IMR-90 (cell line): ENCODE measurements around the gene PDGFD. TPM values are rescaled to one million over a fixed set of nuclear protein-coding genes. Genes with fewer than 3 reads are reported as not detected.

Experiments used
- ATAC-seq: fragments of 200-7000 bp; cut with Tn5 transposase; 2 replicates; pipeline ENCODE4 v1.9.1; 2020; ENCODE audit warnings: low read depth, mild to moderate bottlenecking, moderate library complexity
- BruUV-seq: library from RNA; stranded (reverse); fragments of 400-500 nt; replicated peaks from 2 replicates; lab custom pipeline; 2021; lab: Mats Ljungman, UMichigan
- CTCF ChIA-PET: fragments of 300-600 bp; formaldehyde crosslinking; extraction: SDS; loops from one replicate; lab custom pipeline; 2021; ENCODE audit warnings: antibody characterized with exemption; lab: Yijun Ruan, JAX
- POLR2A ChIA-PET: fragments of 300-600 bp; sonication (Branson Sonifier 250); formaldehyde crosslinking; loops from one replicate; lab custom pipeline; 2022; ENCODE audit warnings: antibody characterized with exemption; ENCODE audit not compliant: unreplicated experiment; lab: Charles Lee
- DNase-seq: peaks from one replicate; pipeline ENCODE4 v3.0.0; 2013
- H2AFZ ChIP-seq: replicated peaks from 2 replicates; pipeline ENCODE3; 2013; ENCODE audit warnings: low read length, mild to moderate bottlenecking; ENCODE audit not compliant: poor library complexity
- H2AK5ac ChIP-seq: 2 replicates; pipeline ENCODE4 v1.6.1; 2013; ENCODE audit warnings: low read depth, low read length, inconsistent platforms
- H2AK9ac ChIP-seq: replicated peaks from 2 replicates; pipeline ENCODE3; 2013; ENCODE audit warnings: mild to moderate bottlenecking, low read depth, low read length, moderate library complexity; ENCODE audit not compliant: poor library complexity
- H2BK120ac ChIP-seq: 2 replicates; pipeline ENCODE4 v1.6.1; 2013; ENCODE audit warnings: low read depth, low read length, inconsistent platforms
- H2BK15ac ChIP-seq: 3 replicates; pipeline ENCODE4 v1.6.1; 2013; ENCODE audit warnings: low read depth, low read length, inconsistent platforms
- H2BK20ac ChIP-seq: 2 replicates; pipeline ENCODE4 v1.6.1; 2013; ENCODE audit warnings: low read depth, mild to moderate bottlenecking, inconsistent platforms, low read length, moderate library complexity
- H2BK5ac ChIP-seq: 2 replicates; pipeline ENCODE4 v1.6.1; 2013; ENCODE audit warnings: mild to moderate bottlenecking, low read depth, low read length, inconsistent platforms; ENCODE audit not compliant: poor library complexity, severe bottlenecking
- H3K14ac ChIP-seq: replicated peaks from 2 replicates; pipeline ENCODE4 v1.6.1; 2013; ENCODE audit warnings: low read depth, low read length, inconsistent platforms
- H3K18ac ChIP-seq: 2 replicates; pipeline ENCODE4 v1.6.1; 2013; ENCODE audit warnings: low read depth, low read length, control low read depth
- H3K23ac ChIP-seq: 2 replicates; pipeline ENCODE4 v1.6.1; 2013; ENCODE audit warnings: low read depth, low read length, inconsistent platforms
- H3K27ac ChIP-seq: 2 replicates; pipeline ENCODE4 v1.5.1; 2013; ENCODE audit warnings: mild to moderate bottlenecking, control low read depth, low read length; ENCODE audit not compliant: insufficient read depth
- H3K27me3 ChIP-seq: 2 replicates; pipeline ENCODE4 v1.6.1; 2013; ENCODE audit warnings: low read length; ENCODE audit not compliant: control insufficient read depth, insufficient read depth
- H3K36me3 ChIP-seq: 2 replicates; pipeline ENCODE4 v1.6.1; 2013; ENCODE audit warnings: low read length, mixed read lengths; ENCODE audit not compliant: control insufficient read depth, insufficient read depth
- H3K4ac ChIP-seq: 2 replicates; pipeline ENCODE4 v1.6.1; 2013; ENCODE audit warnings: low read depth, low read length, inconsistent platforms
- H3K4me1 ChIP-seq: 2 replicates; pipeline ENCODE4 v1.6.1; 2013; ENCODE audit warnings: low read length, mixed read lengths; ENCODE audit not compliant: control insufficient read depth, insufficient read depth
- H3K4me2 ChIP-seq: 2 replicates; pipeline ENCODE4 v1.6.1; 2013; ENCODE audit warnings: low read depth, mild to moderate bottlenecking, control low read depth, low read length, moderate library complexity
- H3K4me3 ChIP-seq: 2 replicates; pipeline ENCODE4 v1.5.1; 2013; ENCODE audit warnings: low read depth, mild to moderate bottlenecking, control low read depth, low read length, moderate library complexity; ENCODE audit not compliant: insufficient read depth
- H3K56ac ChIP-seq: 2 replicates; pipeline ENCODE4 v1.6.1; 2013; ENCODE audit warnings: low read length, inconsistent platforms; ENCODE audit not compliant: insufficient read depth; ENCODE audit errors: extremely low read depth
- H3K79me1 ChIP-seq, 2 experiments: 2 replicates each; pipeline ENCODE4 v1.6.1; 2013; ENCODE audit warnings: low read length in 2 of 2, inconsistent platforms in 1 of 2, low read depth in 1 of 2
- H3K9ac ChIP-seq: 2 replicates; pipeline ENCODE4 v1.6.1; 2013; ENCODE audit warnings: low read depth, low read length, control low read depth
- H3K9me1 ChIP-seq: 2 replicates; pipeline ENCODE4 v1.6.1; 2013; ENCODE audit warnings: low read length, inconsistent platforms; ENCODE audit not compliant: insufficient read depth
- H3K9me3 ChIP-seq: 2 replicates; pipeline ENCODE4 v1.6.1; 2013; ENCODE audit warnings: low read length; ENCODE audit not compliant: control insufficient read depth, insufficient read depth
- H4K20me1 ChIP-seq: 2 replicates; pipeline ENCODE4 v1.6.1; 2013; ENCODE audit warnings: low read length, inconsistent platforms; ENCODE audit not compliant: insufficient read depth
- H4K5ac ChIP-seq: 2 replicates; pipeline ENCODE4 v1.6.1; 2013; ENCODE audit warnings: mild to moderate bottlenecking, low read depth, low read length, control low read depth
- H4K8ac ChIP-seq, 2 experiments: 2 replicates each; pipeline ENCODE4 v1.6.1; 2013; ENCODE audit warnings: low read depth in 2 of 2, low read length in 2 of 2, control low read depth in 1 of 2, inconsistent platforms in 1 of 2
- H4K91ac ChIP-seq: 2 replicates; pipeline ENCODE4 v1.6.1; 2013; ENCODE audit warnings: low read depth, low read length, inconsistent platforms; ENCODE audit not compliant: insufficient read depth
- BHLHE40 ChIP-seq: fragments of 150-350 bp; IDR thresholded peaks from 2 replicates; pipeline ENCODE4 v1.6.1; 2016; ENCODE audit warnings: mild to moderate bottlenecking, low read depth, low read length
- CEBPB ChIP-seq: IDR thresholded peaks from 2 replicates; pipeline ENCODE4 v1.6.1; 2012; ENCODE audit warnings: low read depth, low read length, improper control_type of control experiment
- CHD1 ChIP-seq: IDR thresholded peaks from 2 replicates; pipeline ENCODE4 v1.6.1; 2012; ENCODE audit warnings: low read depth, low read length, improper control_type of control experiment
- CTCF ChIP-seq: conservative IDR thresholded peaks from 2 replicates; pipeline ENCODE4 v1.5.1; 2012; ENCODE audit warnings: mild to moderate bottlenecking, low read depth, low read length, improper control_type of control experiment
- FOS ChIP-seq: fragments of 150-350 bp; IDR thresholded peaks from 2 replicates; pipeline ENCODE4 v1.6.1; 2016; ENCODE audit warnings: low read depth, low read length
- MAFK ChIP-seq: IDR thresholded peaks from 2 replicates; pipeline ENCODE4 v1.6.1; 2012; ENCODE audit warnings: low read depth, low read length, improper control_type of control experiment
- MAZ ChIP-seq: IDR thresholded peaks from 2 replicates; pipeline ENCODE4 v1.6.1; 2012; ENCODE audit warnings: low read depth, mild to moderate bottlenecking, low read length, improper control_type of control experiment, moderate library complexity, borderline replicate concordance
- MXI1 ChIP-seq: IDR thresholded peaks from 2 replicates; pipeline ENCODE4 v1.6.1; 2012; ENCODE audit warnings: low read depth, mild to moderate bottlenecking, low read length, moderate library complexity, borderline replicate concordance
- NFE2L2 ChIP-seq: fragments of 150-350 bp; IDR thresholded peaks from 2 replicates; pipeline ENCODE4 v1.6.1; 2016; ENCODE audit warnings: low read depth, mild to moderate bottlenecking, low read length
- POLR2A ChIP-seq: IDR thresholded peaks from 2 replicates; pipeline ENCODE4 v1.6.1; 2012; ENCODE audit warnings: mild to moderate bottlenecking, low read depth, low read length
- RAD21 ChIP-seq: IDR thresholded peaks from 2 replicates; pipeline ENCODE4 v1.6.1; 2012; ENCODE audit warnings: low read length, improper control_type of control experiment
- RCOR1 ChIP-seq: IDR thresholded peaks from 2 replicates; pipeline ENCODE4 v1.6.1; 2012; ENCODE audit warnings: mild to moderate bottlenecking, low read length, improper control_type of control experiment; ENCODE audit not compliant: insufficient replicate concordance
- RFX5 ChIP-seq: IDR thresholded peaks from 2 replicates; pipeline ENCODE4 v1.8.0; 2012; ENCODE audit warnings: low read depth, mild to moderate bottlenecking, low read length, moderate library complexity
- SMC3 ChIP-seq: fragments of 150-350 bp; IDR thresholded peaks from 2 replicates; pipeline ENCODE4 v1.6.1; 2016; ENCODE audit warnings: low read depth, mild to moderate bottlenecking, antibody characterized with exemption, low read length, moderate library complexity
- USF2 ChIP-seq: fragments of 150-350 bp; IDR thresholded peaks from 2 replicates; pipeline ENCODE4 v1.6.1; 2017; ENCODE audit warnings: mild to moderate bottlenecking, antibody characterized with exemption, low read length, low read depth
- dilution Hi-C: fragments of 300-500 bp; cut with HindIII; formaldehyde crosslinking; loops from one replicate; pipeline ENCODE4 v1.14.3; 2018; ENCODE audit warnings: low sequenced_read_pairs; ENCODE audit not compliant: unreplicated experiment
- in situ Hi-C: fragments of 300-500 bp; cut with MboI; formaldehyde crosslinking; loops from 3 replicates; pipeline ENCODE4 v1.14.3; 2019; ENCODE audit warnings: low sequenced_read_pairs, inconsistent platforms, mixed read lengths
- intact Hi-C: fragments of 100-400 bp; cut with micrococcal nuclease; formaldehyde crosslinking; loops from 2 replicates; pipeline ENCODE4 v1.10.0; 2022
- polyA plus RNA-seq, 3 experiments: library from polyadenylated mRNA; depleted of rRNA; stranded (reverse); fragments of >200 nt; gene quantifications; 2 replicates each; pipeline ENCODE4 v1.2.3, GENCODE V29; 2012; ENCODE audit warnings: low replicate concordance in 1 of 3
- total RNA-seq: library from RNA; depleted of rRNA; stranded (reverse); fragments of >200 nt; gene quantifications from 2 replicates; pipeline ENCODE4 v1.2.3, GENCODE V29; 2012
- TF ChIP-seq, protein P1 (sequence below): fragments of 150-350 bp; IDR thresholded peaks from 2 replicates; pipeline ENCODE4 v1.6.1; 2016; ENCODE audit warnings: low read depth, mild to moderate bottlenecking, low read length, moderate library complexity, borderline replicate concordance

Gene PDGFD
- total and polyA plus RNA-seq, 2 of the 4 experiments (the other 2 are of a cell fraction): 2.1 to 3.0 TPM

DNA sequence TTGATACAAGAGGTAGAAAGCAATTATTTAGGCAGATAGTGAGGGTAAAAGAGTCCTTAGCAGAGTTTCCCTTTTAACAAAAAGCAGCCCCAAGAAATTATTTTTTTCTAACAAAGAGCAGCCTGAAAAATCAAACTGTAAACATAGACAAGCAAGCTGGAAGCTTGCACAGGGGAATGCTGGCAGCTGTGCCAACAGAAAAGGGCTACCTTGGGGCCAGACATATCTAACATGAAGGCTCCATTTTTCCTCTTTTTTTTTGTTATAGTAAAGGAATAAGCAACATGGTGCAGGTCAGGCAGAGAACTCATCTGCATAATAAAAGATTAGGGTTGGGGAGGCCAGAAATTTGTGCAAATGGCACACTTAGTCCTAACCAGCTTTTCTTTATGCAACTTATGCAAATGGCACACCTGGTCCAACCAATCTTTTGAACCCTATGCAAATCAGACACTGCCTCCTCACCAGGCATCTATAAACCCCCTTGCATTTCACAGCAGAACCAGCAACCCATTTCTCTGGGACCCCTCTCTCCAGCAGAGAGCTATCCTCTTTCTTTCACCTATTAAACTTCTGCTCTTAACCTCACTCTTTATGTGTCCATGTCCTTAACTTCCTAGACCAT, 41.8 kb downstream of the PDGFD start:
- no peak overlapping the region for H2BK20ac ChIP-seq
- no peaks in the 10 kb centered on the region for H4K20me1 ChIP-seq
- H3K4me1 ChIP-seq: peaks cover 4% of the 10 kb centered on the region; the same call in 1 of the 2 replicates
- H3K9me3 ChIP-seq: no peaks in the 10 kb centered on the region
- H4K5ac ChIP-seq: peak overlapping the region; percentile 20
- no peak overlapping the region for H3K4ac ChIP-seq
- peak overlapping the region; percentile 4; the same call in 1 of the 2 replicates for H3K18ac ChIP-seq
- POLR2A ChIA-PET: no interaction called here
- BruUV-seq: no TSS peak
- in situ Hi-C loops: no loop called here
- no peak overlapping the region for H2BK5ac ChIP-seq
- no peaks in the 10 kb centered on the region for H3K9me1 ChIP-seq
- dilution Hi-C loops: no loop called here
- H3K23ac ChIP-seq: peak overlapping the region; percentile 25; the same call in 1 of the 2 replicates
- no peak overlapping the region for H3K56ac ChIP-seq
- no peak overlapping the region; a peak in 1 of 4 replicates for H4K8ac ChIP-seq
- no peak overlapping the region for H4K91ac ChIP-seq
- no peak overlapping the region for H3K9ac ChIP-seq
- no peak overlapping the region for H2AK5ac ChIP-seq
- CTCF ChIA-PET: no interaction called here
- TF ChIP-seq POLR2A (no peak), RFX5 (no peak), USF2 (no peak), SMC3 (no peak), RCOR1 (no peak), CEBPB (no peak), NFE2L2 (no peak), MAZ (no peak), FOS (no peak), CTCF (no peak), MAFK (no peak), BHLHE40 (no peak), RAD21 (no peak), CHD1 (no peak), MXI1 (no peak)
- TF ChIP-seq, protein P1, sequence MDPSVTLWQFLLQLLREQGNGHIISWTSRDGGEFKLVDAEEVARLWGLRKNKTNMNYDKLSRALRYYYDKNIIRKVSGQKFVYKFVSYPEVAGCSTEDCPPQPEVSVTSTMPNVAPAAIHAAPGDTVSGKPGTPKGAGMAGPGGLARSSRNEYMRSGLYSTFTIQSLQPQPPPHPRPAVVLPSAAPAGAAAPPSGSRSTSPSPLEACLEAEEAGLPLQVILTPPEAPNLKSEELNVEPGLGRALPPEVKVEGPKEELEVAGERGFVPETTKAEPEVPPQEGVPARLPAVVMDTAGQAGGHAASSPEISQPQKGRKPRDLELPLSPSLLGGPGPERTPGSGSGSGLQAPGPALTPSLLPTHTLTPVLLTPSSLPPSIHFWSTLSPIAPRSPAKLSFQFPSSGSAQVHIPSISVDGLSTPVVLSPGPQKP: no peak
- H3K27ac ChIP-seq: no peak overlapping the region; the same call in 1 of the 2 replicates
- H3K79me1 ChIP-seq: no peaks in the 10 kb centered on the region
- intact Hi-C loops: no loop called here
- DNase-seq (no peak), ATAC-seq (no peak)
- H3K4me2 ChIP-seq: no peak overlapping the region
- no peak overlapping the region for H2AFZ ChIP-seq
- no peaks in the 10 kb centered on the region for H3K36me3 ChIP-seq
- no peak overlapping the region; the same call in 1 of the 2 replicates for H3K14ac ChIP-seq
- peak overlapping the region; percentile 28; the same call in 1 of the 2 replicates for H2BK120ac ChIP-seq
- H2BK15ac ChIP-seq: no peak overlapping the region
- no peak overlapping the region for H3K4me3 ChIP-seq
- H3K27me3 ChIP-seq: no peaks in the 10 kb centered on the region
- no peak overlapping the region for H2AK9ac ChIP-seq
